GM19452 (cell line): ENCODE results near the gene CLASP1.
"Not testable (repeated sequence)": the region's sequence is repeated elsewhere in the genome, so short reads cannot be mapped to it uniquely, and the experiment has no call there.

Experiments used
- ATAC-seq: cut with Tn5 transposase; IDR thresholded peaks from one replicate; pipeline ENCODE4 v1.9.1; 2021; ENCODE audit not compliant: unreplicated experiment

The CLASP1 gene

DNA sequence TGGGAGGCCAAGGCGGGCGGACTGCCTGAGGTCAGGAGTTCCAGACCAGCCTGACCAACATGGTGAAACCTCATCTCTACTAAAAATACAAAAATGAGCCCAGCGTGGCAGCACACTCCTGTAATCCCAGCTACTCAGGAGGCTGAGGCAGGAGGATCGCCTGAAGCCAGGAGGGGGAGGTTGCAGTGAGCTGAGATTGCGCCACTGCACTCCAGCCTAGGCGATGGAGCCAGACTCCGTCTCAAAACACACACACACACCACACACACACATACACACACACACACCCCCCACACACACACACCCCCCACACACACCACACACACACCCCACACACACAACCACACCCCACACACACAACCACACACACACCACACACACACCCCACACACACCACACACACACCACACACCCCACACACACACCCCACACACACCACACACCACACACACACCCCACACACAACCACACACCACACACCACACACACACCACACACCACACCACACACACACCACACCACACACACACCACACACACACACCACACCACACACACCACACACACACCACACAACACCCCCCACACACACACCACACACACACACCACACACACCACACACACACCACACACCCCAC is 170.8 kb downstream of the CLASP1 start:
- not testable (repeated sequence) for ATAC-seq

DNA sequence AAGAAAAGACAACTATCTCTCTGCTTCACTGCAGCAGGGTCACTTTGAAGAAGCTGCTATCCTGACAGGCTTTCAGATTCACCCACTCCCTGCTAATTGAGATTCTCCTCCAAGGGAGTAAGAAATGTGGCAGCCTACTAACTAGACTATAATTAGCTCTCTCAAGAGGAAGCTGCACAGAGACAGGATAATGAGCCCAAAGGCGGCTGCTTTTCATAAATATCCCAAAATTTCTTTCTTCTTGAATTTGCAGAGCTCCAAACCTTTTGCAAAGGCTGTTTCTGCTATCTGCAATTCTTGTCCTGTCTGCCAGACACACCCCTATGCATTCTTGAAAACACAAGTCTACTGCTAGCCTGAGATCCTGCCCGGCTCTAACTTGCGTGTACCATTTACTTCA is 172.6 kb downstream of the CLASP1 start:
- no peak for ATAC-seq

DNA sequence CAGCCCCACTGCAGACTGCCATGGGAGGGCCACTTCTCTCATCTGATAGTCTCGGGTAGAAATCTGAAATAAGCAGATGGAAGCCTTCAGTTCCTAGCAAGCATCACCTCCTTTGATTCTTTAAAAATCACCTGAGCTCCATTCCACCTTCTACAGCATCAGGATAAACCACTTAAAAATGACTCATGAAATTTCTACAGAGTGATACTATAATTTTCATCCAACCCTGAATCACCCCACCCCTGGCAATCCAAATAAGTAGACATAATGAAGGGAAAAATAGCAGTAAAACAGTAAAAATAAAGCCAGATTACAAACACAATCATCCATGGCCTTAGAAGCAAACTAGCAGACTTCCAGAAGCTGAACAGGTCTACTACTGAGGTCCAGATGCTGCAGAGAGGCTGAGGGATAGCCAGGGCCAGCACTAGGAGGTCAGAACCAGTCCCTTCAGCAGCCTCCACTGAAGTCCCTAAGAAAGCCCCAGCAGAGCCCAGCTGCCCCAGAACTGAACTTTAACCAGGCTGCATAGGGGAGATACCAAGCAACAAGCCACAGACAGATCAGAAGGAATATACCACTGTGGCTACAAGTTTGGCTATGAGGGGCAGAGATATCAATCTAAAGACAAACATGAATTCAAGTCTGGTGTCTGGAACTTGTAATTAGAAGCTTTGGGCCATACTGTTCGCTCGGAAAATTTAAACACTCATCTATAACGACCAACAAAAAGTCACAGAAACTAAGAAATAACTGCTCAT is 173.3 kb downstream of the CLASP1 start:
- no peak for ATAC-seq

DNA sequence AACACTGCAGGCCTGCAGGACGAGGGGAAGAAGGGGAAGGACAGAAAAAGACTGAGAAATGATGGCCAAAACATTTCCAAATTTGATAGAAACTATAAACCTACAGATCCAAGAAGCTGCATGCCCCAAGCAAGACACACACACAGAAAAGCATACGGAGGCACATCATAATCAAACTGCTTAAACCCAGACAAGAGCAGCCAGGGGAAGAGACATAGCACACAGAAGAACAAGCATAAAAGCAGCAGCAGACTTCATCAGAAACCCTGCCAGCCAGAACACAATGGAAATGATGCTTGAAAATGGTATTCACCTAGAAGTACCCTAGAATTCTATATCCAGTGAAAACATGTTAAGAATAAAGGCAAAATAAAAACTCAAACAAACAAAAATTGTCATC is 175.8 kb downstream of the CLASP1 start:
- no peak for ATAC-seq

DNA sequence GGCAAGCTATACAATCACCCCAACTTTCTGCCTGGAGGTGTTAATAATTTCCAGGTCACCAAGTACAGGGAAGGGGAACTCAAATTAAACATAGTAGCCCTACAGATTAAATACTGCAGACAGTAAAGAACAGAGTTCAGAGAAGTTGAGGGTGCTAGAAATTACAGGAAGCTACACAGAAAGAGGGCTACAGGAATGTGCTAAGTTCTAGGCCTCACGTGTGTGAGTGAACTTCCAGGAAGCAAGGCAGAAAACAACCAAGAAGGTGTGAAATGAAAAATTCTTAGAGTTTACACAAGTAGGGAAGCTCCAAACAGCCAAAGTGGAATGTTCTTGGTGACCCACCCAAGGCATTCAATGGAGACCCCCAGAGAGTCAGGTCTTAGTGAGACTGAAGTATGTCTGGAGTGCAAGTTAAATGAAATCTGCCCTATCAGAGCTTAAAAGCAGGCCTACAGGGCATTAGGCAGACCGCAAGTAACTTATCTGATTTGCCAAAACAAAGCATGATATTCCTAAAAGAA is 176.7 kb downstream of the CLASP1 start:
- ATAC-seq = no peak

DNA sequence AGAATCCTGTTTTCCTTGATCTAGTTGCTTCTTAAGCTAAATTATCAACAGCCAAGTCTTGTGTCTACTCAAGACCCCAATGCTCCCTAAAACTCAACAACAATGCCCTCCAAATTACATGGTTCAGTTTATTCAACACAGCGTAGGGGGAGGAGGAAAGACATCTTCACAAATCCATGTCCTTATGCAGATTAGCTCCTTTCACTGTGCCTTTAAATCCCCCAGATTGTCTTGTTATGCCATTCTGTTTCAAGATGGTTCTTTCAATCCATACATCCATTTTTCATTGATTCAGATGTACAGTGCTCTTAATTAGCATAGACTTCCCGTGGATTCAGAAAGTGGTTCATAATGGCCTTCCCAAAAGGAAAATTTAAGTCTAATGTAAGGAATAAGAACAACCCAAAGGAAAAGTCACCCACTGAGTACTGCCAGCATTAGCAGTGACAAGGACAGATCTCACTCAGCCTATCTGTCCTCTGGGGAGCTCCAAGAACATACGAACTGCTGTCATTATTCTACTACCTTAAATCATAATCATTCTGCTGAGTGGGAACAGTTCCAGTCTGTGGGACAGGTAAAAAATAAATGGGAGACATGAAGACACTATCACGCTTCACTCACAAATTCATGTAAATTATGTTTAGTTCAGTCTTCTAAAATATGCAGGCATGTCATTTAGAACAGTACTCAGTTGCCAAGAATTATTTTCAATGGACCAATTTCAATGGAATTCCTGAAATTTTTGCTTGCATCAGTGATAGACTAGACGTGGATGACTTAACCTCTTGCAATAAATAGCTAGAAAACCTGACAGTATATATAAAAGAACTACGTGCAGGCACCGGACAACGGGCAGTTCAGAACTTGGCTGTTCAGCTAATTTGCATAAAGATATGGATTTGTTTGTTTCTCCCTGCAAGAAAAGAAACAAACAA is 177.5 kb downstream of the CLASP1 start:
- no peak for ATAC-seq

DNA sequence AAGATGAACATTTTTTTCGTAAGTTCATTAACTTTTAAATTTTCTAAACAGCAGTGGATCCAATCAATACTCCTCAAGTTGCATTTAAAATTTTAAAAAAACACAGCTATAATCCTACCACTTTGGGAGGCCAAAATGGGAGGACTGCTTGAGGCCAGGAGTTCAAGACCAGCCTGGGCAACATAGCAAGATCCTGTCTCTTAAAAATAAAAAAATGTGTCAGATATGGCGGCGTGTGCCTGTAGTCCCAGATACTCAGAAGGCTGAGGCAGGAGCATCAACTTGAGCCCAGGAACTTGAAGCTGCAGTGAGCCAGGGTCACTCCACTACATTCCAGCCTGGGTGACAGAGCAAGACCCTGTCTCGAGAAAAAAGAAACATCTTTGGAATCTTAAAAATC is 178.3 kb downstream of the CLASP1 start:
- ATAC-seq = no peak

DNA sequence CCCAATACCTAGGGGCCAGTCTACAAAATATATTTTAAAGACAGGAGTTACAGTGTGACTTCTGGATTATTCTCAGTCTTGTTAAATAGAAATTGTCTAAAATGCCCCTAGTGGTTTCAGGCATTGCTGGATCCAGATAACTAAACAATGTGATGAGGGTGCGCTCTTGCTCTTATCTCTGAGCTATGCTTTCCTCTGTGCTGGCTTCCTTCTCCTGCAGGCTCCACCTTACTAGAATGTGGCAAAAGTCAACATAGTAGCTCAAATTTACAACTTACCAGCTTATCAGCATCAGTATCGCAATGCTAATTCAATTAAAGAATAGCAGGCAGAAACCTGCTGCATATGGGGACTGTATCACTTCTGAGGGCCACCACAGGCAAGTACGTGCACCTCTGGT is 179.9 kb downstream of the CLASP1 start:
- no peak for ATAC-seq

DNA sequence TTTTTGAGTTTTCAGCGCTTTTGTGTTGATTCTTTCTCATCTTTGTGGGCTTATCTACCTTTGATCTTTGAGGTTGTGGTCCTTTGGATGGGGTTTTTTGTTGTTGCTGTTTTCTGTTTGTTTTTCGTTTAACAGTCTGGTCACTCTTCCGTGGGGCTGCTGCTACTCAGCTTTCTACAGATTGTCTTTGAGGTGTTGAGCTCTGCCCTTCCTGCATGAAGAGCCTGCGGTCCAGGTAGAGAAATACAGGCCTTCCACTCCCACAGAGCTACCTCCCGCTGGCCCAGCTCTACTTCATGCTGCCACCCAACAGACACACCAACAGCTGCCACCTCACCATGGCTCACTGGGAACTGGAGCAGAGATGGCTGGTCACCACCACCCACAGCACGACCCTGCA is 180.3 kb downstream of the CLASP1 start:
- no peak for ATAC-seq

DNA sequence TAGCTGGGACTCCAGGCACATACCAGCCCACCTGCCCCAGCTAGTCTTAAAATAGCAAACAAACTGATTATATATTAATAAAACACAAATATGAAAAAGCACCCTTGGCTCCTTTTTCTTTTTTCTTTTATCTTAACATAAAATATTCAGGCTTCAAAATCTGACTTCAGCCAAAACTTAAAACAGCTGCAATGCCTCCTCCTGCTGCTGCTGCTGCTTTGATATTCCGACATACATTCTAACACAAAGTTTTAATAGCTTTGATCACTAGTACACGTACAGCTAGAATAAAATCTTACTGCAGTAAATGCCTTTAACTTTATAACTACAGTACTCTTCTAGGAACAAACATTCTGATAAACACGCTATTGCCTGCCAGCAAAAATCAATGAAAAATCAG is 190.0 kb downstream of the CLASP1 start:
- ATAC-seq = no peak

DNA sequence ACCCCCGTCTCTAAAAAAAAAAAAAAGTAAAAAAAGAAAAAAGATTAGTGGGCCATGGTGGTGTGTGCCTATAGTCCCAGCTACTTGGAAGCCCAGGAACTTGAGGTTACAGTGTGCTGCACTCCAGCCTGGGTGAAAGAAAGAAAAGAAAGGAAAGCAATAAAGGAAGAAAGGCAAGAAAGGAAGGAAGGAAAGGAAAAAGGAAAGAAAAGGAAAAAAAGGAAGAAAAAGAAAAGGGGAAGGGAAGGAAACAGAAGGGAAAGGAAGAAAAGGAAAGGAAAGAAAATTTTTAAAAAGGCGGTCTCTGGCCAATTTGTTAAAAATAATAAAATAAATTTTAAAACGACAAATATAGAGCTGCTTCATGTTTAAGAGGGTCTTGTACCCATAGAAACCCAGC is 192.9 kb downstream of the CLASP1 start:
- ATAC-seq = no peak

DNA sequence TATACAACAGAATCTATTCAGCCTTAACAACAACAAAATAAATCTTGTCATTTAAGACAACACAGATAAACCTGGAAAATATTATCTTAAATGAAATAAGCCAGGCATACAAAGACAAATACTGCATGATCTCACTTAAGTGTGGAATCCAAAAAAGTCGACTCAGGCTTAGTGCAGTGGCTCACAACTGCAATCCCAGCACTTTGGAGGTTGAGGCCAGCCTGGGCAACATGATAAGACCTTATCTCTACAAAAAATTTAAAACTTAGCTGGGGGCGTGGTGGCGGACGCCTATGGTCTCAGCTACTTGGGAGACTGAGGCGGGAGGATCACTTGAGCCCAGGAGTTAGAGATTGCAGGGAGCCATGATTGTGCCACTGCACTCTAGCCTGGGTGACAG is 193.8 kb downstream of the CLASP1 start:
- ATAC-seq = no peak

DNA sequence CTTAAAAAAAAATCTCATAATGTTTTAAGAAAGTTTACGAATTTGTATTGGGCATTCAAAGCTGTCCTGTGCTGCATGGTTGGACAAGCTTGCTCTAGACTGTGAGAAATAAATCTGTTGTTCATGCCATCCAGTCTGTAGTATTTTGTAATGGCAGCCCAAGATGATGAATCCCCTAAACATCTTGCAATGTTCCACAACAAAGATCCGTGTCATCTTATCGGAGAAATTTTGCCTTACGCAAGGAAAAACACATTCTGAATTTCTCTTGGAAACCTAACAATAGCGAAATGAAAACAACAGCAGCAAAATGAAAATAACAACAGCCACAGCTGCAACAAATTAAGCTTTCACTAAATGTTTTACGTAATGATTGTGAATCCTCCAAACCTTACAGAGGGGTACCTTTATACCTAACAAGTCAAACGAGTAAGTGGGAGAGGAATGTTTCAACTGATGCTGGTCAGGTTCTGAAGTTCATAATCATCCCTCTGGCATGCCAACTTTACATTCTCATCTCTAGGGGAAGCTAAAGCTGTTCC is 194.6 kb downstream of the CLASP1 start:
- ATAC-seq = no peak

DNA sequence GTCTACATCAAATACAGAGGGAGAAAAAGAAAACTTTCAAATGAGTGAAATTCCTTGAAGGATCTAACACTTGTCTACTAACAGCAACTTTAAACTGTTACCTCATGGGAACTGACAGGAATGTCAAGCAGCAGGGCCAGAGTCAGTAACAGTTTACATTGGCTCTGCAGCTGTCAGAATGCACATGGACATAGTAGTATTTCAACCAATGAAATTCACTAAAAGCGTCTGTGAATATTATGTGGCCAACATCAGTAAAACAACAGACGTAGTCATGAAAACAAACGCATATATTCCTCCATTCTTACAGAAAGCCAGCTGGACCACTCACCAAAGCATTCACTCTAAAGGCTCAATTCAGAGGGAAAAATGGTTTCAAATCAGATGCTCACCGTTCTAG is 197.9 kb downstream of the CLASP1 start:
- no peak for ATAC-seq

DNA sequence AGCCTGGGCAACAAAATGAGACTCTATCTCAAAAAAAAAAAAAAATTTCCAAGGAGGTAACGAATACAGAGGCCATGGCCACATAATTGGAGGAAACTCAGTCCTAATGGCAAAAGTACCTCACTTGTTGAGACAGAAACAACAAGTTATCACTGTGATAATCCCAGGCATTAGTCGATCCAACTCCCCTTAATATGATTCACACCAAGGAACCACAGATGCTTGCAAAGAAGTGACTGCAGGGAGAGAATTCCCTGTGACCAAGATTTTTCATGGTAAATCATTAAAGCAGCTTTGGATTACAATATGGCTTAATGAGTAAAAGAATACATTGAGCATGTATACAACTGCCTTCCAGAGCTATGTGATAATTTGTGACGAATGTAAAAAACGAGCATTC is 199.0 kb downstream of the CLASP1 start:
- no peak for ATAC-seq

DNA sequence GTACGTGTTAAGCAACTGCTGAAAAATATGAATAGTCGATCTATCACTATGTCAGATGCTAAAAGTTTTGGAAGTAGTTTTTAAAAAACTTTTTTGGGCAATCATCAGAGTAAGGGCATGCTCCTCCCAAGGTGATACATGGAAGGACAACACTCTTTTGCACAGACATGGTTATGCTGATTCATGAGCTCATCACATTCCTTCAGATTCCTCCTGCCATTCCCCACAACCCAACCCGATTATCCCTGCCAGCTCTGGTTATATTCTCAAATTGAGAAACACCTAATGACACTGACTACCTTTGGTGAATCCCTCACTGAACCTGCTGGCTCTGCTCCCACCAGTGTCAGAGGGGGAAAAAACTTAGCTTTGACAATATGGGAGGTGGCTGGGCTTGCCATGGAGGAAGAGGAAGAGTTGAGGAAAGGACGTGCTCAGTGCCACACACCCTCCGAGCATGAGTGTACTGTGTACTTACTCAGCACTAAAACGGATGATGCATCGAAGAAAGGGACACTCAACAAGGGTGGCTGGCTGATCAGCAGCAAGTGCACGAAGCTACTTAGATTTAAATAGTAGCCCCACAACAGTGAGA is 202.5 kb downstream of the CLASP1 start:
- no peak for ATAC-seq

DNA sequence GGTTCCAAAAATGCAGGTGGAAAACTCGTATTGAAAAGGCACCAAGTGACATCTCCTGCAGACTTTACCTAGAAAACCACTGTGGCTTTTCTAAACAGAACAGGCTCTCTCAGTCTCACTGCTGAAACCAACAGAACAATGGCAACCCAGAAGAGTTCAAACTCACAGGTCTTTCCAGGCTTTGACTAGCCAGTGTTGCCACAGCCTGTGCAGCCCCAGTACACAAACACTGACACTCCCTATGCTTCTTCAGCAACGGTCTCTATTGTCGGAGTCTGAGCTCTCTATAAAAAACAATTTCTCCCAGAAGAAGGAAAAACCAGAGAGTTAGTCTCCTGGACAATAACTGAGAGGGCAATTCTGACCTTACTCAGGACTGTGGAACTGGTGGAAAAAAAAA is 206.4 kb downstream of the CLASP1 start:
- no peak for ATAC-seq

DNA sequence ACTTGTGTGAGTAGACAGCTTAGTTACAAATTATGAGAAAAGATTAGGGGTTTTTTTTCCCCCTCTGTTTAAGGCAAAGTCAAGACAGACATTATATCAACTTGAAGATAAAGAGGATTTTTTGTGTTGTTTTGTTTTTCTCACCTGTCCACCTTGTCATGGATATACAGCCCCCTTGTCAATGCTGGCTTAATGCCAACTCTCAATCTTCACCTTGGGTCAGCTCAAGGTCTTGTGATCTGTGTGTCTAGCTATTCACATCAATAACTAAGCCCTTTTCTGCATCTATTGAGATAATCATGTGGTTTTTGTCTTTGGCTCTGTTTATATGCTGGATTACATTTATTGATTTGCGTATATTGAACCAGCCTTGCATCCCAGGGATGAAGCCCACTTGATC is 211.0 kb downstream of the CLASP1 start:
- ATAC-seq = not testable (repeated sequence)

DNA sequence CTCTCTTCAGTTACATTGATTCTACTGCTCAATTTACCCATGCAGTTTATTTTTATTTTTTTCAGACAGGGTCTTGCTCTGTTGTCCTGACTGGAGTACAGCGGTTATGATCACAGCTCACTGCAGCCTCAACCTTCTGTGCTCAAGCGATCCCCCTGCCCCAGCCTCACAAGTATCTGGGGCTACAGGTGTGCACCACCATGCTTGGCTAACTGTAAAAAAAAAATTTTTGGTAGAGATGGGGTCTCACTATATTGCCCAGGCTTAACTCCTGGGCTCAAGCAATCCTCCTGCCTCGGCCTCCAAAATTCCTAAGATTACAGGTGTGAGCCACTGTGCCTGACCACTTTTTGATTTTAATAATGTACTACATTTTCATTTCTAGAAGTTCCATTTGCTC is 212.3 kb downstream of the CLASP1 start:
- no peak for ATAC-seq

DNA sequence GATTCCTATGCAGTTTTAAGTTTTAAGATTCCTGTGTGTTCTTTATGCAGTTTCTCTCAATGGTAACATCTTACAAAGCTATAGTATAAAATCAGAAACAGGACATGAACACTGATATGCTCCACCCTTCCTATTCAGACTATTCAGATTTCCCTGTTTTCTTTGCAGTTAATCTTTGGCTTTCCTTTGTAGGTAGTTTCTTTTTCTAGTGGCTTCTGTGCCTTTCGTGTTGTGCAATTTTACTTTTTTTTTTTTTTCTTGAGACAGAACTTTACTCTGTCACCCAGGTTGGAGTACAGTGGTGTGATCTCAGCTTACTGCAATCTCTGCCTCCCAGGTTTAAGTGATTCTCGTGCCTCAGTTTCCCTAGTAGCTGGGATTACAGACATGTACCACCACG is 213.5 kb downstream of the CLASP1 start:
- ATAC-seq = no peak

DNA sequence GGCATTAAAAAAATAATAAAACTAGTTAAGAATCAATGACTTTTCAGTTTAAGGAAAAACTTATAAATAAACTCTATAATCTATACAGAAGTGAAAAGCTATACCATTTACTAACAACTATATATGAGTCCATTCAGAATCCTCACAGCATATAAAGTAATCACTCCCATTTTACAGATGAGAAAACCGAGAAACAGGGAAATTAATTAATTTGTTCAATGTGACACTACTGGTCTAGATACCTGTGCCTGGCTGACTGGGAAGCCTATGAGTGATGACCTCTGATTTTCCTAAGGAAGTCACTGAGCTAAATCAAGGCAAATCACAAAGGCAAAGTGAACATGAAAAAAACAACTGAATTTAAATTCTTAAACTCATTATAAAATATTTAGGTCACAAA is 218.0 kb downstream of the CLASP1 start:
- no peak for ATAC-seq
